GM21825 (cell line): Measurements from ENCODE around the gene ACBD7.

ENCODE experiments used
- ATAC-seq: cut with Tn5 transposase; IDR thresholded peaks from one replicate; pipeline ENCODE4 v1.9.1; 2021; ENCODE audit warnings: mild to moderate bottlenecking, moderate library complexity; ENCODE audit not compliant: unreplicated experiment

ACBD7 gene

GRCh38 chr10:15092855-15093408 is 4.4 kb upstream of the ACBD7 start:
- no peak for ATAC-seq

- ATAC-seq, result no peak
Measured at GRCh38 chr10:15091418-15091817, 2.8 kb upstream of the ACBD7 start.

GRCh38 chr10:15084502-15084922 is 4.1 kb downstream of the ACBD7 start:
- ATAC-seq, result no peak

GRCh38 chr10:15083674-15084501 is 4.7 kb downstream of the ACBD7 start:
- no peak for ATAC-seq

- ATAC-seq, result no peak
Measured at GRCh38 chr10:15075421-15075820, 13.2 kb downstream of the ACBD7 start.

- no peak for ATAC-seq
Measured at GRCh38 chr10:15072358-15072757, 16.2 kb downstream of the ACBD7 start.

GRCh38 chr10:15069230-15069629 is 19.3 kb downstream of the ACBD7 start:
- no peak for ATAC-seq

- no peak for ATAC-seq
Measured at GRCh38 chr10:15068802-15069201, 19.8 kb downstream of the ACBD7 start.

- ATAC-seq, result no peak
Measured at GRCh38 chr10:15067154-15067553, 21.4 kb downstream of the ACBD7 start.

GRCh38 chr10:15060638-15061037 is 27.9 kb downstream of the ACBD7 start:
- ATAC-seq, result no peak

- ATAC-seq, result no peak
Measured at GRCh38 chr10:15059914-15060313, 28.7 kb downstream of the ACBD7 start.

- ATAC-seq, result no peak
Measured at GRCh38 chr10:15058689-15059088, 29.9 kb downstream of the ACBD7 start.

GRCh38 chr10:15053061-15053460 is 35.5 kb downstream of the ACBD7 start:
- no peak for ATAC-seq

- no peak for ATAC-seq
Measured at GRCh38 chr10:15052121-15052520, 36.5 kb downstream of the ACBD7 start.

- ATAC-seq, result no peak
Measured at GRCh38 chr10:15049533-15049932, 39.0 kb downstream of the ACBD7 start.

- ATAC-seq, result no peak
Measured at GRCh38 chr10:15046626-15047025, 42.0 kb downstream of the ACBD7 start.

- no peak for ATAC-seq
Measured at GRCh38 chr10:15045380-15045779, 43.2 kb downstream of the ACBD7 start.

GRCh38 chr10:15043674-15044073 is 44.9 kb downstream of the ACBD7 start, which contains the start of gene OLAH:
TSS of gene OLAH (plus strand) at chr10:15043943. CDS start at chr10:15047289, 3,346 bp downstream.
- no peak for ATAC-seq

GRCh38 chr10:15038416-15038815 is 50.2 kb downstream of the ACBD7 start:
- no peak for ATAC-seq

GRCh38 chr10:15037691-15038090 is 50.9 kb downstream of the ACBD7 start:
- no peak for ATAC-seq

GRCh38 chr10:15035385-15036301 is 52.9 kb downstream of the ACBD7 start:
- ATAC-seq, result no peak
